ENCODE data around the gene SMIM13. TPM values are rescaled to one million over a fixed set of nuclear protein-coding genes. Genes with fewer than 3 reads are reported as not detected.

SMIM13 gene
- total RNA-seq, 2 donors from 2014 or later: 12.2 TPM

GRCh38 chr6:11069760-11070159 lies 23.9 kb upstream of the SMIM13 start:
- Mint-ChIP-seq H3K9me3 (peaks cover 1% of the 10 kb centered on the region), H3K27me3 (ENCODE audit: insufficient read depth) (no peaks in the 10 kb centered on the region), H3K27ac (no peak overlapping the region), H3K4me3 (no peak overlapping the region), H3K36me3 (ENCODE audit: low read depth) (no peaks in the 10 kb centered on the region), H3K4me1 (peaks cover 21% of the 10 kb centered on the region)
- no peak for DNase-seq
- peaks cover 15% of the 10 kb centered on the region for H3K4me1 ChIP-seq (ENCODE audit: control insufficient read depth, insufficient read depth, low read length)
- TF ChIP-seq, protein P1, sequence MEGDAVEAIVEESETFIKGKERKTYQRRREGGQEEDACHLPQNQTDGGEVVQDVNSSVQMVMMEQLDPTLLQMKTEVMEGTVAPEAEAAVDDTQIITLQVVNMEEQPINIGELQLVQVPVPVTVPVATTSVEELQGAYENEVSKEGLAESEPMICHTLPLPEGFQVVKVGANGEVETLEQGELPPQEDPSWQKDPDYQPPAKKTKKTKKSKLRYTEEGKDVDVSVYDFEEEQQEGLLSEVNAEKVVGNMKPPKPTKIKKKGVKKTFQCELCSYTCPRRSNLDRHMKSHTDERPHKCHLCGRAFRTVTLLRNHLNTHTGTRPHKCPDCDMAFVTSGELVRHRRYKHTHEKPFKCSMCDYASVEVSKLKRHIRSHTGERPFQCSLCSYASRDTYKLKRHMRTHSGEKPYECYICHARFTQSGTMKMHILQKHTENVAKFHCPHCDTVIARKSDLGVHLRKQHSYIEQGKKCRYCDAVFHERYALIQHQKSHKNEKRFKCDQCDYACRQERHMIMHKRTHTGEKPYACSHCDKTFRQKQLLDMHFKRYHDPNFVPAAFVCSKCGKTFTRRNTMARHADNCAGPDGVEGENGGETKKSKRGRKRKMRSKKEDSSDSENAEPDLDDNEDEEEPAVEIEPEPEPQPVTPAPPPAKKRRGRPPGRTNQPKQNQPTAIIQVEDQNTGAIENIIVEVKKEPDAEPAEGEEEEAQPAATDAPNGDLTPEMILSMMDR (conservative IDR thresholded peaks at IDR 0.05): no peak
- H3K4me3 ChIP-seq (ENCODE audit: low read length): no peak overlapping the region
- WGBS, 2 experiments (ENCODE audit: insufficient coverage in 1 of 2, insufficient read length in 1 of 2): 69% methylated on average over 2 of the region's 2 CpGs; no CpG with 5 or more reads in 1 of the 2 experiments
- H3K36me3 ChIP-seq (ENCODE audit: control insufficient read depth, insufficient read depth, low read length): no peaks in the 10 kb centered on the region
- H3K9ac ChIP-seq (ENCODE audit: extremely low read depth, low read length, poor library complexity, severe bottlenecking): no peak overlapping the region
- no peak overlapping the region for H3K27ac ChIP-seq (ENCODE audit: low read depth, low read length)
- H3K9me3 ChIP-seq (ENCODE audit: control insufficient read depth, low read length): peaks cover 5% of the 10 kb centered on the region
- no peaks in the 10 kb centered on the region for H3K27me3 ChIP-seq (ENCODE audit: control insufficient read depth, insufficient read depth, low read length, poor library complexity, severe bottlenecking)

DNA sequence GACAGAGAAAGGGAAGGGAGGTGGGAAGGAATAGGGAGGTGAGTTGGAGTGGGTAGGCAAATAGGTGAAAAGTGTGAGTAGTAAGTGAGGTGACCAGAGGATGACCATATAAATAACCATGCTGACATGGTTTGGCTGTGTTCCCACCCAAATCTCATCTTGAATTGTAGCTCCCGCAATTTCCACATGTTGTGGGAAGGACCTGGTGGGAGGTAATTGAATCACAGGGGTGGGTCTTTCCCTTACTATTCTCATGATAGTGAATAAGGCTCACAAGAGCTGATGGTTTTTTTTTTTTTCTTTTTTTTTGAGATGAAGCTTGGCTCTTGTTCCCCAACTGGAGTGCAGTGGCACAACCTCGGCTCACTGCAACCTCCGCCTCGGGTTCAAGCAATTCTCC lies 21.5 kb upstream of the SMIM13 start:
- Histone ChIP-seq H3K36me3 (ENCODE audit: control insufficient read depth, insufficient read depth, low read length) (no peaks in the 10 kb centered on the region), H3K9ac (ENCODE audit: extremely low read depth, low read length, poor library complexity, severe bottlenecking) (no peak overlapping the region), H3K9me3 (ENCODE audit: control insufficient read depth, low read length) (no peaks in the 10 kb centered on the region), H3K27ac (ENCODE audit: low read depth, low read length) (no peak overlapping the region), H3K4me3 (ENCODE audit: low read length) (no peak overlapping the region), H3K4me1 (ENCODE audit: control insufficient read depth, insufficient read depth, low read length) (peaks cover 10% of the 10 kb centered on the region), H3K27me3 (ENCODE audit: control insufficient read depth, insufficient read depth, low read length, poor library complexity, severe bottlenecking) (no peaks in the 10 kb centered on the region)
- TF ChIP-seq, protein P1 (conservative IDR thresholded peaks at IDR 0.05): no peak
- Mint-ChIP-seq H3K36me3 (ENCODE audit: low read depth) (no peaks in the 10 kb centered on the region), H3K27ac (no peak overlapping the region), H3K27me3 (ENCODE audit: insufficient read depth) (no peaks in the 10 kb centered on the region), H3K4me3 (no peak overlapping the region), H3K4me1 (peaks cover 7% of the 10 kb centered on the region), H3K9me3 (peaks cover 1% of the 10 kb centered on the region)
- DNase-seq: no peak
- WGBS, 2 experiments (ENCODE audit: insufficient coverage in 1 of 2, insufficient read length in 1 of 2): 84 to 91% methylated on average over 3 to 4 of the region's 4 CpGs

DNA sequence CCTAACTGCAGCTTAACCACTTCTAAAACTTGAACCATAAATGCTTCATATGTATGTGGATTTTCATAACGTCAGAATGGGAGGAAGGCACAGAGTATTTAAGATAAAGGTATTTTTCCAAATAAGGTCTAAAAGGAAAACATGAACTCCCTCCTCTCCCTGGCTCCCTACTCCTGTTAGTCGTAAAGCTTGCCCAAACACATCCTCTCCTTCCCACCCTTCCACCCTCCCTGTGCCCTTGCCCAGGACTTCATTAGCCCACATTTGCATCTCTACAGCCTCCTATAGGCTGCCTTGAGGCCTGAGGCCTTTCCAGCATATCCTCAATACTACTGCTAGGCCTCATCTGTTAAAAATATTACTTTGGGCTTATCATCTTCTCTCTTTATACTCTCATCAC lies 17.1 kb upstream of the SMIM13 start:
- H3K36me3 Mint-ChIP-seq (ENCODE audit: low read depth): no peaks in the 10 kb centered on the region
- Histone ChIP-seq H3K27me3 (ENCODE audit: control insufficient read depth, insufficient read depth, low read length, poor library complexity, severe bottlenecking) (no peaks in the 10 kb centered on the region), H3K4me3 (ENCODE audit: low read length) (no peak overlapping the region), H3K36me3 (ENCODE audit: control insufficient read depth, insufficient read depth, low read length) (no peaks in the 10 kb centered on the region), H3K4me1 (ENCODE audit: control insufficient read depth, insufficient read depth, low read length) (no peaks in the 10 kb centered on the region), H3K9me3 (ENCODE audit: control insufficient read depth, low read length) (no peaks in the 10 kb centered on the region), H3K27ac (ENCODE audit: low read depth, low read length) (no peak overlapping the region), H3K9ac (ENCODE audit: extremely low read depth, low read length, poor library complexity, severe bottlenecking) (no peak overlapping the region)
- no peaks in the 10 kb centered on the region for H3K27me3 Mint-ChIP-seq (ENCODE audit: insufficient read depth)
- H3K9me3 Mint-ChIP-seq: peaks cover 1% of the 10 kb centered on the region
- H3K27ac Mint-ChIP-seq: no peak overlapping the region
- no peak for DNase-seq
- H3K4me1 Mint-ChIP-seq: no peaks in the 10 kb centered on the region
- 76% methylated on average over 1 of the region's 2 CpGs; no CpG with 5 or more reads in 1 of the 2 experiments for WGBS, 2 experiments (ENCODE audit: insufficient coverage in 1 of 2, insufficient read length in 1 of 2)
- no peak overlapping the region for H3K4me3 Mint-ChIP-seq
- TF ChIP-seq, protein P1 (conservative IDR thresholded peaks at IDR 0.05): no peak
